ENCODE measurements around the gene FOCAD.

DNA sequence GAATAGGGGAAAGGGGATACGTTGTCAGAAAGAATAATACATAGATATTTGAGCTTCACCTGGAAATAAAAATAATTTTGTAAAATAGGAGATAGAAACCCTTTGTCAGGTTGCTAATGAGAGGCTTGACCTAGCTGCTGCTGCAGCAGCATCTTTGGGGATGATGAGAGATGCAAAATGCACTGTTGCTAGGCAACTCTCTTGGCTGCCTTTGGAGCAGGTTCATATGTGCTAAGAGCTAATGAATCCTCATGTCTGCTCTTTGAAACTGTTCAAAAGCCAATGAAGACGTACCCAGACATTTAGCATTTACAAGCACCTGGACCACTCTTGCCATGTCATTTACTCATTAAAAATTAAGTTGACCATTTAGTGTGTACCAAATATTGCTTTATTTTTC lies 121.7 kb downstream of the FOCAD start:
- TF ChIP-seq POLR2AphosphoS5 (IDR thresholded peaks at IDR 0.05; ENCODE audit: low read depth, low read length) (no peak), TAF1 (IDR thresholded peaks at IDR 0.05; ENCODE audit: low read depth, low read length) (no peak), POLR2A (IDR thresholded peaks at IDR 0.05; ENCODE audit: low read depth, low read length) (no peak), POU2F2 (IDR thresholded peaks at IDR 0.05; ENCODE audit: low read depth, low read length) (no peak), SPI1 (IDR thresholded peaks at IDR 0.05; ENCODE audit: low read depth, low read length) (no peak), PAX5 (IDR thresholded peaks at IDR 0.05; ENCODE audit: insufficient read depth, low read length, severe bottlenecking) (no peak)

Data from GM12891 (cell line).